ENCODE data around the gene ENTHD1.

Gene ENTHD1

DNA sequence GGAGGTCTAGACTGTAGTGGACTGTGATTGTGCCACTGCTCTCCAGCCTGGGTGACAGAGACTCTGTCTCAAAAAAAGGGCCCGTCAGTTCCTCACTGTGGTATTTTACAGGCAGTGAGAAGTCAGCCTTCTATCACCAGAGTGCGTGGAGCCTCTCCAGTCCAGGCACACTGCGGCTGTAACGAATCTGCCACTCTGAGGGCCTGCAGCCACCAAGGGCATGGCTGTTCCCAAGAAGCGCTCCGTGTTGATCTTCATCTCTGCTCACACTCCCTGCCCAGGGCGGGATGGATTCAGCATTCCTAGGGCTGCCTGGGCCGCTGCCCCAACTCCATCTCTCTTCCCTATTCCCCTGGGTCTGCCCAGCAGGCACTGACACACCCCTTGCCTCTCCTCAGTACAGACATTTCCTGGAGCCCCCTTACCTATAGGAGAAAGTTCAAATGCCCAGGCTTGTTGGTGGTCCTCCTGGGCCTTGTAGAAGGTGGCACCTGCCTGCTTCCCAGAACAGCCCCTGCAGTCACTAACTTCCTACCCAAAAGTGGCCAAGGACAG, 174.6 kb downstream of the ENTHD1 start:
- H3K36me3 ChIP-seq (replicated peaks; ENCODE audit: low read depth, low read length), result no peaks in the 10 kb centered on the region
- peaks cover 20% of the 10 kb centered on the region for H3K27me3 ChIP-seq (ENCODE audit: low read depth, low read length)
- no peak overlapping the region for H3K4me2 ChIP-seq (ENCODE audit: low read length)
- H3K9ac ChIP-seq (ENCODE audit: low read length), result no peak overlapping the region
- no peaks in the 10 kb centered on the region for H4K20me1 ChIP-seq (ENCODE audit: insufficient read depth, low read length)
- H2AFZ ChIP-seq (ENCODE audit: low read depth, low read length), result no peak overlapping the region
- no peaks in the 10 kb centered on the region for H3K79me2 ChIP-seq (ENCODE audit: low read length)
- H3K4me3 ChIP-seq (ENCODE audit: low read length), result no peak overlapping the region
- TF ChIP-seq EZH2phosphoT487 (IDR thresholded peaks at IDR 0.05; ENCODE audit: low read depth), result no peak
- TF ChIP-seq CTCF (IDR thresholded peaks at IDR 0.05; ENCODE audit: low read depth, low read length), result no peak
- no peaks in the 10 kb centered on the region for H3K9me3 ChIP-seq (ENCODE audit: insufficient read depth, low read length)
- no peaks in the 10 kb centered on the region for H3K4me1 ChIP-seq (ENCODE audit: low read length)
- H3K27ac ChIP-seq (ENCODE audit: low read length), result no peak overlapping the region

GRCh38 chr22:39718206-39718605, 175.4 kb downstream of the ENTHD1 start:
- Histone ChIP-seq H3K4me3 (ENCODE audit: low read length) (no peak overlapping the region), H3K36me3 (replicated peaks; ENCODE audit: low read depth, low read length) (no peaks in the 10 kb centered on the region), H4K20me1 (ENCODE audit: insufficient read depth, low read length) (no peaks in the 10 kb centered on the region), H3K9me3 (ENCODE audit: insufficient read depth, low read length) (no peaks in the 10 kb centered on the region), H2AFZ (ENCODE audit: low read depth, low read length) (no peak overlapping the region), H3K9ac (ENCODE audit: low read length) (no peak overlapping the region), H3K4me1 (ENCODE audit: low read length) (no peaks in the 10 kb centered on the region), H3K4me2 (ENCODE audit: low read length) (no peak overlapping the region), H3K27me3 (ENCODE audit: low read depth, low read length) (peaks cover 20% of the 10 kb centered on the region), H3K79me2 (ENCODE audit: low read length) (no peaks in the 10 kb centered on the region), H3K27ac (ENCODE audit: low read length) (no peak overlapping the region)
- TF ChIP-seq EZH2phosphoT487 (IDR thresholded peaks at IDR 0.05; ENCODE audit: low read depth), result no peak
- no peak for TF ChIP-seq CTCF (IDR thresholded peaks at IDR 0.05; ENCODE audit: low read depth, low read length)

DNA sequence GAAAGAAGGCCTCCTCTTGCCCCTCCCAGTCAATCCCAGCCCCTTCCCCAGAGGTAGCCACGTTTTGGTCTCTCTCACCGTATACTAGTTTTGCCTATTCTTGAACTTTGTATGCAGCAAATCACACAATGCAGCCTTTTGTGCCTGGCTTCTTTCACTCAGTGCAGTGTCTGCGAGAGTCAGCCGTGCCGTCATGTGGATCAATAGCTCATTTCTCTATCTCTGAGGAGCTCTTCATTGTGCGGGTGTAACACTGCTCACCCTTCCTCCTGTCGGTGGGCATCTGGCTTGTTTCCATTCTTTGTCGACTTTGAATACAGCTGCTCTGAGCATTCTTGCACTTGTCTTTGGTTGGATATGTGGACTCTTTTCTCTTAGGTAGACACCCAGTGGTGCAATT, 176.5 kb downstream of the ENTHD1 start:
- Histone ChIP-seq H3K27ac (ENCODE audit: low read length) (no peak overlapping the region), H3K4me1 (ENCODE audit: low read length) (no peaks in the 10 kb centered on the region), H3K4me3 (ENCODE audit: low read length) (no peak overlapping the region), H3K79me2 (ENCODE audit: low read length) (no peaks in the 10 kb centered on the region), H4K20me1 (ENCODE audit: insufficient read depth, low read length) (no peaks in the 10 kb centered on the region), H3K9me3 (ENCODE audit: insufficient read depth, low read length) (no peaks in the 10 kb centered on the region), H2AFZ (ENCODE audit: low read depth, low read length) (no peak overlapping the region), H3K4me2 (ENCODE audit: low read length) (no peak overlapping the region), H3K9ac (ENCODE audit: low read length) (no peak overlapping the region), H3K27me3 (ENCODE audit: low read depth, low read length) (peaks cover 20% of the 10 kb centered on the region), H3K36me3 (replicated peaks; ENCODE audit: low read depth, low read length) (no peaks in the 10 kb centered on the region)
- TF ChIP-seq CTCF (IDR thresholded peaks at IDR 0.05; ENCODE audit: low read depth, low read length) (no peak), EZH2phosphoT487 (IDR thresholded peaks at IDR 0.05; ENCODE audit: low read depth) (no peak)

DNA sequence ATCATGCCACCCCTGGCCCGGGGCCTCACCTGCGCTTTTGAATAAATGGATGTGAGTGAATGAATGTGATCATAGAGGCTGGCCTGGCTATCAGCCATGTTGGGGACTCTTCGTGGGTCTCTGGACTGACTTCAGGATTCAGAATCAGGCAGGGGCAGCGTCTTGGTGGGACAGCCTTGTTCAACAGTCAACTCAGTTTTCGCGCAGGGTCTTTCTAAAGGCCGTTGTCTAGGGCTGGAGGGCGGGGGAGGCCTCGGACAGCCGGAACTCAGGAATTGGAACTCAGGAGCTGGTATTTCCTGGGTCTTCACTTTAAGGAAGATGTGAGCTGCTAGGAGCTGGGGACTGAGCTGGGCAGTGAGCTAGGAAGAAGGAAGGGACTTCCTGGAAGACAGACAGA, 177.0 kb downstream of the ENTHD1 start:
- no peak for TF ChIP-seq CTCF (IDR thresholded peaks at IDR 0.05; ENCODE audit: low read depth, low read length)
- no peak for TF ChIP-seq EZH2phosphoT487 (IDR thresholded peaks at IDR 0.05; ENCODE audit: low read depth)
- Histone ChIP-seq H3K36me3 (replicated peaks; ENCODE audit: low read depth, low read length) (no peaks in the 10 kb centered on the region), H3K4me1 (ENCODE audit: low read length) (no peaks in the 10 kb centered on the region), H3K4me2 (ENCODE audit: low read length) (no peak overlapping the region), H3K27me3 (ENCODE audit: low read depth, low read length) (peaks cover 19% of the 10 kb centered on the region), H2AFZ (ENCODE audit: low read depth, low read length) (no peak overlapping the region), H3K9ac (ENCODE audit: low read length) (no peak overlapping the region), H4K20me1 (ENCODE audit: insufficient read depth, low read length) (no peaks in the 10 kb centered on the region), H3K4me3 (ENCODE audit: low read length) (no peak overlapping the region), H3K9me3 (ENCODE audit: insufficient read depth, low read length) (no peaks in the 10 kb centered on the region), H3K27ac (ENCODE audit: low read length) (no peak overlapping the region), H3K79me2 (ENCODE audit: low read length) (no peaks in the 10 kb centered on the region)

Measured in OCI-LY3 (cell line).